Breast epithelium (tissue), 3 donors: ENCODE data around the gene CDH23.

Source experiments
- CTCF ChIP-seq, 3 donors: fragments of 450-650 bp; IDR thresholded peaks; one replicate each; pipeline ENCODE4 v1.5.1; 2016 to 2017; ENCODE audit warnings: antibody characterized with exemption in 3 of 3, mild to moderate bottlenecking in 3 of 3, moderate library complexity in 3 of 3
- POLR2A ChIP-seq: fragments of 450-650 bp; IDR thresholded peaks from one replicate; pipeline ENCODE4 v1.6.1; 2016; ENCODE audit warnings: antibody characterized with exemption, mild to moderate bottlenecking, moderate library complexity

GRCh38 chr10:71685554-71686232 lies 289.0 kb downstream of the CDH23 start:
- TF ChIP-seq CTCF (IDR thresholded peaks at IDR 0.05) = no peak
- no peak for TF ChIP-seq POLR2A
